HEK293 (cell line): Measurements from ENCODE around the gene TTLL5.

ENCODE experiments used
- FEZF1 ChIP-seq: fragments of 450-650 bp; formaldehyde crosslinking; IDR thresholded peaks from 2 replicates; pipeline ENCODE4 v1.5.1; 2016; ENCODE audit warnings: missing biosample characterization, missing genetic modification characterization
- HOXA7 ChIP-seq: sonication (generic); formaldehyde crosslinking; IDR thresholded peaks from 2 replicates; pipeline ENCODE4 v1.8.1; 2022; ENCODE audit warnings: missing genetic modification reagents, borderline replicate concordance
- KLF10 ChIP-seq: fragments of 450-650 bp; IDR thresholded peaks from 2 replicates; pipeline ENCODE4 v1.5.1; 2018; ENCODE audit warnings: missing biosample characterization, mild to moderate bottlenecking, missing genetic modification characterization
- OVOL3 ChIP-seq: fragments of 450-650 bp; formaldehyde crosslinking; IDR thresholded peaks from 2 replicates; pipeline ENCODE4 v1.5.1; 2016; ENCODE audit warnings: missing biosample characterization, missing genetic modification characterization
- PRDM2 ChIP-seq: fragments of 450-650 bp; formaldehyde crosslinking; IDR thresholded peaks from 2 replicates; pipeline ENCODE4 v1.5.1; 2016; ENCODE audit warnings: missing biosample characterization, missing genetic modification characterization, borderline replicate concordance
- ZBTB1 ChIP-seq: fragments of 450-650 bp; formaldehyde crosslinking; IDR thresholded peaks from 2 replicates; pipeline ENCODE4 v1.5.1; 2016; ENCODE audit warnings: missing biosample characterization, missing genetic modification characterization
- ZBTB21 ChIP-seq: fragments of 450-650 bp; formaldehyde crosslinking; IDR thresholded peaks from 2 replicates; pipeline ENCODE4 v1.5.1; 2017; ENCODE audit warnings: missing biosample characterization, missing genetic modification characterization
- ZBTB6 ChIP-seq: fragments of 450-650 bp; formaldehyde crosslinking; IDR thresholded peaks from 2 replicates; pipeline ENCODE4 v1.5.1; 2017; ENCODE audit warnings: missing biosample characterization, missing genetic modification characterization
- ZBTB7A ChIP-seq: fragments of 450-650 bp; formaldehyde crosslinking; IDR thresholded peaks from 2 replicates; pipeline ENCODE4 v1.5.1; 2016; ENCODE audit warnings: low read depth, missing biosample characterization, missing genetic modification characterization
- ZEB2 ChIP-seq: fragments of 450-650 bp; formaldehyde crosslinking; IDR thresholded peaks from 2 replicates; pipeline ENCODE4 v1.5.1; 2016; ENCODE audit warnings: missing biosample characterization, missing genetic modification characterization
- ZFP3 ChIP-seq: fragments of 450-650 bp; formaldehyde crosslinking; IDR thresholded peaks from 2 replicates; pipeline ENCODE4 v1.5.1; 2016; ENCODE audit warnings: low read depth, missing biosample characterization, missing genetic modification characterization
- ZNF121 ChIP-seq: fragments of 450-650 bp; formaldehyde crosslinking; IDR thresholded peaks from 2 replicates; pipeline ENCODE4 v1.5.1; 2016; ENCODE audit warnings: missing biosample characterization, missing genetic modification characterization
- ZNF133 ChIP-seq: fragments of 450-650 bp; formaldehyde crosslinking; IDR thresholded peaks from 2 replicates; pipeline ENCODE4 v1.5.1; 2016; ENCODE audit warnings: missing biosample characterization, missing genetic modification characterization
- ZNF19 ChIP-seq: fragments of 450-650 bp; formaldehyde crosslinking; IDR thresholded peaks from 2 replicates; pipeline ENCODE4; 2016; ENCODE audit warnings: missing biosample characterization, missing genetic modification characterization, low read depth
- ZNF221 ChIP-seq: fragments of 450-650 bp; formaldehyde crosslinking; IDR thresholded peaks from 2 replicates; pipeline ENCODE4 v1.5.1; 2017; ENCODE audit warnings: missing biosample characterization, missing genetic modification characterization, borderline replicate concordance
- ZNF292 ChIP-seq: fragments of 450-650 bp; formaldehyde crosslinking; IDR thresholded peaks from 2 replicates; pipeline ENCODE4 v1.5.1; 2016; ENCODE audit warnings: low read depth, missing biosample characterization, missing genetic modification characterization, borderline replicate concordance
- ZNF335 ChIP-seq: fragments of 450-650 bp; formaldehyde crosslinking; conservative IDR thresholded peaks from 2 replicates; pipeline ENCODE4 v1.5.1; 2016; ENCODE audit warnings: missing biosample characterization, missing genetic modification characterization
- ZNF366 ChIP-seq: fragments of 450-650 bp; formaldehyde crosslinking; conservative IDR thresholded peaks from 2 replicates; pipeline ENCODE4 v1.5.1; 2016; ENCODE audit warnings: missing biosample characterization, missing genetic modification characterization
- ZNF391 ChIP-seq: fragments of 450-650 bp; formaldehyde crosslinking; IDR thresholded peaks from 2 replicates; pipeline ENCODE4 v1.5.1; 2016; ENCODE audit warnings: low read depth, missing biosample characterization, missing genetic modification characterization, borderline replicate concordance
- ZNF398 ChIP-seq: fragments of 450-650 bp; formaldehyde crosslinking; IDR thresholded peaks from 2 replicates; pipeline ENCODE4 v1.5.1; 2017; ENCODE audit warnings: missing biosample characterization, missing genetic modification characterization
- ZNF426 ChIP-seq: fragments of 450-650 bp; formaldehyde crosslinking; IDR thresholded peaks from 2 replicates; pipeline ENCODE4 v1.5.1; 2017; ENCODE audit warnings: missing biosample characterization, missing genetic modification characterization, mild to moderate bottlenecking, inconsistent platforms, moderate library complexity
- ZNF529 ChIP-seq: fragments of 450-650 bp; formaldehyde crosslinking; IDR thresholded peaks from 2 replicates; pipeline ENCODE4 v1.5.1; 2017; ENCODE audit warnings: missing genetic modification characterization, missing biosample characterization; ENCODE audit not compliant: insufficient replicate concordance
- ZNF596 ChIP-seq: fragments of 450-650 bp; IDR thresholded peaks from 2 replicates; pipeline ENCODE4 v1.5.0; 2018; ENCODE audit warnings: missing biosample characterization, mild to moderate bottlenecking, missing genetic modification characterization, moderate library complexity
- ZNF670 ChIP-seq: fragments of 450-650 bp; formaldehyde crosslinking; IDR thresholded peaks from 2 replicates; pipeline ENCODE4 v1.5.1; 2016; ENCODE audit warnings: missing biosample characterization, missing genetic modification characterization, low read depth
- ZNF692 ChIP-seq: fragments of 450-650 bp; formaldehyde crosslinking; IDR thresholded peaks from 2 replicates; pipeline ENCODE4 v1.5.1; 2016; ENCODE audit warnings: missing biosample characterization, missing genetic modification characterization
- ZSCAN18 ChIP-seq: fragments of 450-650 bp; formaldehyde crosslinking; IDR thresholded peaks from 2 replicates; pipeline ENCODE4 v1.5.1; 2016; ENCODE audit warnings: missing biosample characterization, missing genetic modification characterization

Gene TTLL5

GRCh38 chr14:75643985-75644384, 17.1 kb upstream of the TTLL5 start (continued):
- no peak for TF ChIP-seq ZBTB7A (tag by site-specific recombination)
- peak; percentile 90 for TF ChIP-seq FEZF1 (tag by site-specific recombination)
- TF ChIP-seq ZNF596 (tag by site-specific recombination), result no peak
- peak; percentile 18; the same call in 1 of the 2 replicates for TF ChIP-seq ZNF398
- TF ChIP-seq KLF10 (tag by site-specific recombination), result no peak
- no peak for TF ChIP-seq ZNF121 (tag by site-specific recombination)
- no peak for TF ChIP-seq ZBTB6 (tag by site-specific recombination)
- TF ChIP-seq ZNF19, result no peak
- no peak for TF ChIP-seq ZNF335
- TF ChIP-seq PRDM2 (tag by site-specific recombination), result no peak
- no peak for TF ChIP-seq ZNF529 (tag by site-specific recombination)
- TF ChIP-seq ZBTB1 (tag by site-specific recombination), result no peak
- TF ChIP-seq ZBTB21 (tag by site-specific recombination), result peak; percentile 43; the same call in 1 of the 2 replicates
- TF ChIP-seq OVOL3 (tag by site-specific recombination), result 0 out of 2 replicates have a peak, but pooled peaks have one; percentile 49
- TF ChIP-seq ZNF366 (tag by site-specific recombination), result 0 out of 2 replicates have a peak, but pooled peaks have one; percentile 22
- TF ChIP-seq ZNF133 (tag by site-specific recombination), result no peak
- no peak for TF ChIP-seq ZNF426
- TF ChIP-seq ZNF292 (tag by site-specific recombination), result no peak
- no peak for TF ChIP-seq ZSCAN18 (tag by site-specific recombination)
- TF ChIP-seq ZFP3 (tag by site-specific recombination), result no peak
- TF ChIP-seq ZNF391 (tag by site-specific recombination), result no peak
- TF ChIP-seq ZEB2, result no peak
- TF ChIP-seq ZNF221 (tag by site-specific recombination), result no peak
- TF ChIP-seq ZNF670 (tag by site-specific recombination), result no peak
- peak; percentile 64; the same call in 1 of the 2 replicates for TF ChIP-seq ZNF692 (tag by site-specific recombination)
- no peak for TF ChIP-seq HOXA7 (CRISPR knock-in tag)
- TF ChIP-seq, all 188 proteins: peak for 19
